Smooth muscle cell of the brain vasculature (primary cell): ENCODE measurements around the gene SLIT1.

Source experiments
- DNase-seq: peaks from one replicate; pipeline ENCODE4 v3.0.0-alpha.2; 2012; ENCODE audit warnings: low read depth, low spot score

Gene SLIT1

DNA sequence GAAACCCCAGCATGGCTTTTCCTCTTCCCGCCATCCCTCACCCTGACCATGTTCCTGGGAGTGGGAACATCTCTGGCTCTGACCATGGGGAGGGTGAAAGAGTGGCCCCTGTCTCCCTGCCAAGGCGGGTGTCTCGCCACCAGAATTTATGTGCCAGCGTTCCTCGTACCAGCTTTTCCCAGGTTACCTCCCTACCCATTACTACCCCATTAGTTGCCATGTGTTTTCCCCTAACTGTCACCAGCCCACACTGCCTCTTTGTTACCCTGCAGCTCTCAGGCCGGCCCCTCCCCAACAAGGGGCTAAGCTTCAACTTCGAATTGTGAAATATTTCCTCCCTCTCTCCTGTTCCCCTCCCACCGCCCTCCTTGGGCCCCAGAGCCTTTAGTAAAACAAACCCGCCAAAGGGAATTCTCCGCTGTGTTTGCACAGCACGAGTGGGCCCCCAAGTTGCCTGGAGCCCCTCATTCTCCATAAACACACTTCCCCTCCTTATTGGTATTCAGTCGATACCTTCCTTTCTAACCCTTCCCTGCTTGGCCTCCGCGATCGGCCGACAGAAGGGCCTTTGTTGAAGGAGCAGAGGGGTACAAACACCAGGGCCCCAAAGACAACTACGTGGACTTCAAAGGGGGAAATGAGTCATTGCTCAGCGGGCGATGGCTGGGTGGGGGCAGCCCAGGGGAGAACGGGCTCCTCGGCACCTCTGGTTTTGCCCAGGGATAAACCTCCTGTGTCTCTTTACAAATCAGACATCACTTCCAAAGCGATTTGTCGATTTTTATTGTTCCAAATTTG is 45.5 kb downstream of the SLIT1 start:
- DNase-seq = no peak

DNA sequence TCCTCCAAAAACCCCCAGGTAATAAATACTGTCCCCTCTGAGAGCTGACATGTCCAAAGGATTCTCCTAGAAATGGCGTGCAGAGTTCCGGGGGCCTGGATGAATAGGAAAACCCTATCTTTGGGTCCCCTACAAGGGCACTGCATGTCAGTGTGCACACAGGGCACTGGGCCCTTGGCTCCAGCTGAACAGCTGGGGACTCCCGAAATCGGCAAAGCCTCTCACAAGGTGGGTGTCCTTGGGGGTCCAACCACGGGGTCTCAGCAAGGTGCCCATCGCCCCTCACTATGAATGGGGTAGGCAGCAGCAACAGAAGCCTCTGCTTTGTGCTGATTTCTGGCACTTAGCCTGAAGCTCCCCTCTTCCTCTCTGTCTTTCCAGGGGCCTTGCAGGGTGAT is 46.1 kb downstream of the SLIT1 start:
- no peak for DNase-seq

DNA sequence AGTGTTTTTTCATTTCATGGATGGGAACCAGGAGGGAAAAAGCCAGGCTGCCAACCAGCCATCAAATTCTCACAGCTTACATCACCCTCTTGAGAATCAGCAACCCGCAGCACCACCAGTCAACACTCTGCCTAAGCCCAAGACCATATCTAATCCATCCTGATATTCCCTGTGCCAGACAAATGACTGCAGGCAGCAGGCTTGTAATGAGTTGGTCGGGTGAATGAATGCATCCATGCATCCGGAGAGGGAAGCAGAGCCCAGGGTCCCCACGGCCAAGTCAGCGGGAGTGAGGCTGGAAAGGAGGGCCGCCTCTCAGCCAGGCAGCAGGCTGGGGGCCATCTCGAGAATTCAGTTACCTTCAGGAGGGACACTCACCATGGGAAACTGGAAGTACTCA is 46.9 kb downstream of the SLIT1 start:
- DNase-seq = no peak

DNA sequence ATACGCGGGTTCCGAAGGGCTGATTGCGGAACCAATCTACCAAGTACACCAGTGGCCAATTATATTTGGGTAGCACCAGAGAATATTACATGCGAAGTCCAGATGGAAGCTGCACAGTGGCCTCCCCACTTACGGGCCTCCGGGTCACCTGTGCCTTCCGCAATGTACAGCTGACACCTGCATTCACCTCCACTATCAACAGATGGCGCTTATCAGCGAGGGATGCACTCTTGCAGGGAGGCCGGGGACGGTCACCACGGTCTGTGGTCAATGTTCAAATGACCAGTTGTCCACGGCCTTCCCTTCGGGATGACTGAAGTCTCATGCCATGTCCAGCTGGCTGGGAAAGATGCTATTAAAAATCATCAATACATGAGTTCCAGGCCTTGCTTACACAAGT is 47.6 kb downstream of the SLIT1 start:
- no peak for DNase-seq

DNA sequence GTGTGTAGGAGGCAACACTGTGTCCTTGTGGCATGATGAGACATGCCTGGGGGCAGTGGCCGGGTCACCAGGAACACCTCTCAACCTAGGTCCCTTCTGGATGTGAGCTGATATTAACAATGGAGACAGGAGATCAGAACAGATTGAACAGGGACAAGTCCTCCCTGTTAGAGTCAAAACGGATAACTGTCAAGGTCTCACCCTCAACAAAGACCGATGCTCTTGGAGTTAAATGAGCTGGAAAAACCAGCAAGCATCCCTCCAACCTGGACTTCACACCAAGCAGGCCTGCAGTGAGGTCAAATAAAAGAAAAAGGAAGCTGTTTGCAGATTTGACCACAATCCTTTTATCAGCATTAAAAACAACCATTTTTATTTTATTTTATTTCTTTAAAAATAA is 49.0 kb downstream of the SLIT1 start:
- DNase-seq = no peak

DNA sequence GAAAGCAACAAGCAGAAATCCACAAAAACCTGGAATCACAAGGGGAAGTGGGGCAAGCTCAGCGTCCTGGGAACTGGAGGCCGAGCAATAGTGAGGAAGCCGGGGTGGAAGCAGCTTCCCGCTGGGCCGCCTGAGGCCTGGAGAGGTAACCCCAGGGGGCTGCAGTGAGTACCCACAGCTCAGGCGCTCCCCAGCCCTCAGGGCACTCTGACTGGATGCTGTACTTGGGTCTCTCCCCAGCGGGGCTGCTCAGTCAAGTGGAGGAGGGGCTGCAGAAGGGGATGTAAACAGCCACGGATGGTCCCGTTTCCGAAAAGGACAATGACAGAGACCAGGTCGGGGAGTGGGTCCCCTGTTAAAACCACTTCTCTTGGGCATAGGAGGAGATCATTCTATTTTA is 50.3 kb downstream of the SLIT1 start:
- DNase-seq = no peak

DNA sequence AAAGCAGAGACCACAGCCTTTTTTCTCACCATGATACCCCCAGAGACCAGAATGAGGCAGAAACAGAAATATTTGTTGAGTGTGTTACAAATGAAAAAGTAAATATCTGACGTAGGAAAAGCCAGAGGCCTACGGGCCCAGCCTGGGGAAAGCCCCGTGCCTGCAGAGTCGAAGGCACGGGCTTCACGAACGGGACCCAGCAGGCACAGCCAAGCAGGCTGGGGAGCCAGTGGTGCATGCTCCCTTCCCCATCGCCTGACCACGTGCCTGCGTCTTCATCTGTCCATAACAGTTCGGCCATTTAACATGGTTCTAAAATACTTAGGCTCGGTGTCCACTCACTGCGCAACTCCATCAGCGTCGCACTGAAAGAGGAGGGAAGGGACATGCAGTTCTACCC is 50.8 kb downstream of the SLIT1 start:
- DNase-seq = no peak

DNA sequence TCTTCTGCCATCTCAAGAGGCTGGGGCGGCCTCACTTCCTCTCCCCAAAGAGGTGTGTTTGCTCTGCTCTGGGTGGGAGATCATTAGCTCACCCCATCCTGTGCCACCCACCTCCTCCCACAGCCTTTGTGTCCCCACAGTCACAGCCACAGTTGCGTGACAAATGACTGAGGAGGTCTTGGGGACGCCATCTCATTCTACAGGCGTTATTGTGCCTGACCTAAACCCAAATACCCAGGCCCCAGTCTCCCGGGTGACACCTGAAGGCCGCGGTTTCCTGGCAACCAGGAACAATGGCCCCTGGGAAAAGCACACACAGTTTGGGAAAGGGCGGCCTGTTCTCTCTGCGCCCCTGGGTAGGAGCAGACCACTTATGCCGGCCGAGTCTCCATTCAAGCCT is 51.6 kb downstream of the SLIT1 start:
- no peak for DNase-seq

DNA sequence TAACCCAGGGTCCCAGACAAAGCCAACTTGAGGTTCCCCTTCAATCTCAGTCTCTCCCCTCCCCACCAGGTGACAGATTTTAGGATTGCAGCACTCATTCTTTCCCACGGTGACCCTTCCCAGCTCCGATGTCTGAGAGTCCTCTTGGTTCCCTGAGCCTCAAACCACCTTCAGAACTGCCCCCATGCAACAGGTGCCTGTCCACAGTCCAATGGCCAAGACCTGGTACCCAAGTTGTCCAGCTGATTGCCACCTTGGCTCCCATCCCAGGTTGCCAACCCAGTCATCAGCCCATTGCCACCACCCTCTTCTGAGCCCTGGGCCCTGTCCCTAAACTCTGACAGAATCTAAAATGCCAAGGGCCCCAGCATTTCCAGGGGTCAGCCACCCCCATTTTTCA is 53.5 kb downstream of the SLIT1 start:
- no peak for DNase-seq

DNA sequence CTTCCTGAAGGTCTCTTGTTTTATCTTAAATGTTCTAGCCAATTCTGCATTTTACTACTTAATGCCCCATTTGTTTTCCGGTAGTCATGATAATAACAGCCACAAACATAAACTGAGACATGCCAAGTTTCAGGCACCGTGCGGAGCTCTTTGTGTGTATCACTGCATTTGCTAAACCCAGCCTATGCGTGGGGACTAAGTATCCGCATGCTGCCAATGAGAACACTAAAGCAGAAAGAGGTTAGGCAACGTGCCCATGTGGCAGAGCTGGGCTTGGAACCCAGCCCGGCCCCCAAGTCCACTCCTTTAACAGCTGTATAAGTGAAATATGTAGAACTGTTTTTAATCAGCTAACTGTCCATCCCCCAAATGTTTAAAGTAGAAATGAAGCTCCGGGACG is 54.1 kb downstream of the SLIT1 start:
- no peak for DNase-seq

DNA sequence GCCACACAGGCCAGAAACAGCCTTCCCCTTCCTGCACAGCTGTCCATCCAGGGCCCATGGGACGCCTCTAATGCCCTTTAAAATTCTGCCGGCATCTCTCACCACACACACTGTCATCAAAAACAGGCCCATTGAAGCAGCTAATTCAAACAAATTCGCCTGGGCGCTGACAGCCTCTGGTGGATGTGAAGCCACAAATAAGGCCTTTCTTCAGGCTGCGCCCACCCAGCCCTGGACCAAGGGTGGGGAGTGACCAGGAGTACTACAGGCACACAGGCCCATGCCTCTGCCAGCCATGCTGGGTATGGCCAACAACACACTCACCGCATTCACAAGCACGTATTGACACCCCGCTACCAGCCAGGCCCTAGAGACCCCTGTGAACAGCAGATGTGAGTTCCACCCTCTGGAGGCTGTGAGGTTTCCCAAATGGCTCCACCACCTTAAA is 54.6 kb downstream of the SLIT1 start:
- no peak for DNase-seq

DNA sequence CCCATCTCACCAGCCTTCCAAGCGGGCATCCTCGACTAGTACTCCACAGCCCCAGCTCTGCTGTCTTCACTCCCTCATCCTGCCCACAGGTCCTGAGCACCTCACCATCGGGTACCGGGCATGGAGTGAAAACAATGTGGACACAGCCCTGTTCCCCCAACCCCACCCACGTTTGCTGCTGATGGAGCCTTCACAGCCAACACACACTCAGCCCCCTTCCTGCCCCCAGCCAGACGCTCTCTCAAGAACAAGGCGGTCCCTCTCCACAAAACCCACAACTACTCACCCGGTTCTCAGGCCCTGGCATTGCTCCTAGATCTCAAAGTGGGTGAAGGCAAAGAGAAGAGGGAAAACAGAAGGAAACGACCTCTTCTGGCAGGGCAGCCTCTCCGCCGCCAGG is 56.1 kb downstream of the SLIT1 start:
- DNase-seq = no peak

DNA sequence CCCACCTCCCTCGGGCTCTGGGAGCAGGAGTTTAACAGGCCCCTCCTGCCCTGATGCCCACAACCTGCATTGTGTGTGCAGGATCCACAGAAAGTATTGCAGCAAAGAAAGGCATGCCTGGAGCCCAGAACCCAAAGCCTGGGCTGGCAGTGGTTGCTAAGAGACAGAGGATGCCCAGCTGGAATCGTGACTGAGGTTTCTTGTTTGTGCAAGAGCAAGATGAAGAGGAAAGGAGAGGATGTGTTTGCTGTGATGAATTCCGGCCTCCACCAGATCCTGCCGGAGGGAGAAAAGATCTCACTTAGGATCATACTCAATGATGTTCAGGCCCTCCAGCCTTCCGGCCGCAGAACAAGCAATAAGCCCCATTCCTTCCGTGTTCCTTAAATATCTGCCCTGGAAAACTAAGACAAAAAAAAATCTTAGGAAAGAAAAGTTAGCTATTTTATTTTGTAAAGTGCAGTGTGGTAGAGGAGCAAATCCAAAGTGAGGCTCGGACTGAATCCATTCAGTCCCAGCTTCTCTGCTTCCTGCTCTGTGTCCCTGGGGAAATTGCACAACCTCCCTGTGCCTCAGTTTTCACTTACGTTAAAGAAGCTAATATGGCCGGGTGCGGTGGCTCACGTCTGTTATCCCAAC is 57.1 kb downstream of the SLIT1 start:
- no peak for DNase-seq

DNA sequence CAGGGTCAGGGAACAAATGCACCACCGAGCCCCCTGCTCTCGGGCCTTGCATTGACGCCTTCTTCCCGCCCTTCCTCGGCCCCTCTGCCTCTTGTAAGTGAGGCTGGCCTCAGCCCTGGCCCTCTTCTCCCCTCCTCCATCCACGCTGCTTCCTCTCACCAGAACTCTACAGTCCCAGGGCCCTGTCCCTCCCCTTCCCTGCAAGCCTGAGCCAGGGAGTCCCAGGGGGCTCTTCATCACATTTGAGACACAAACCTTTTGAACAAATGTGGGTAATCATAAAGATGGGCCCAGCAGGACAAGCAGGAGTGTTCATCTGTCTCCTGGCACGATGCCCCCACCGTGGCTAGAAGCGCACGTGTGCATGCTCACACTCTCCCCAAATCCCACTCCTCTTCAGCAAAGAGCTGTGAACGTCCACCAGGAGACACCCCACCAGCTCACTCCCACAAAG is 57.7 kb downstream of the SLIT1 start:
- DNase-seq = no peak

DNA sequence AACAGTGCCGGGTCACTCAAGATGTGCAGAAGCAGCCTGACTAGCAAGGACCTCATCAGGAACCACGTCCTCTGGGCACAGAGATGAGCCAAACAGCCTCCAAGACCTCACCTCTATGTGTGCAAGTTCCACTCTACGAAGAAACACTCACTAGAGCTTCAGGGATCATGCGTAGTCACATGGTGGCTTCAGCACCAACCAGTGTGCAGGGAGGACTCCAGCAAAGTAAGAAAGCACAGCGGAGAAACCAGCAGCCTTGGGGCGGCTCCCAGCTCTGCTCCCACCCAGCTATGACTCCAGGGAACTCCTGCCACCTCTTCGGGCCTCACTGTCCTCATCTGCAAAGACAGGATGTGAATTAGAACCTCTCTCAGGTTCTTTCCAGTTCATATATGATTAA is 58.2 kb downstream of the SLIT1 start:
- DNase-seq = no peak

DNA sequence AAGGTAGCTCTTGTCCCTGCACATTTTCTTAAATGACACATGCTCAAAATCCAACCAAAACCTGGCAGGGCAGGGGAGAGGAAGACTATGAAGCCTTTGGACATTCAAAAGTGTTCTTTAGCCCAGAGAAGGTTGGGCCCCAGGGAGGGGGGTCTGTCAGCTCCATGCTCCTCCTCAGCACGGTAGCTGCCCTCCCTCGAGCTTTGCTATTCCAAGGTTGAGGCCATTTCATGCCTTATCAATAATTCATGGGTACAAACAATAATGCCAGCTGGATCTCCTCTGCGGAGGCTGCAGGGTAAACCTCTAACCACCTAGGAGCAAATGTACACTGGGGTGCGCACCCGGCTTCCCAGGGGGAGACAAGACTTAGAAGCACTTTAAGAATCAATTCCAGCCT is 61.5 kb downstream of the SLIT1 start:
- DNase-seq = no peak

DNA sequence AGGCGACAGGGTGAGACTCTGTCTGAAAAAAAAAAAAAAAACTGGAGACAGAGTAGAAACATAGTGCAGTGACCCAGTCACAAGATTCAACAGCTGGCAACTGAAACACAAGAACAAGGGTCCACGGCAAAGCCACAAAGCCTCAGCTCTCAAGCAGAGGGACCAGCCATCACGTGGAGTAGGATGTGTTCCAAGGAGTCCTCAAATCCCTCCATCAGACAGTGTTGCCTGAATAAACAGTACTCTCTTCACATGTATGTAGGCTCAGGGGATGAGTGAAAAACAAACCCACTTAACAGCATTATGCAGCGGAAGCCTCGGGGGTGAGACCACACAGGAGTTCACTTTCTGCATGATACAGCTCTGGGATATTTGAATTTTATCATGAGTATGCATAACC is 62.0 kb downstream of the SLIT1 start:
- no peak for DNase-seq

DNA sequence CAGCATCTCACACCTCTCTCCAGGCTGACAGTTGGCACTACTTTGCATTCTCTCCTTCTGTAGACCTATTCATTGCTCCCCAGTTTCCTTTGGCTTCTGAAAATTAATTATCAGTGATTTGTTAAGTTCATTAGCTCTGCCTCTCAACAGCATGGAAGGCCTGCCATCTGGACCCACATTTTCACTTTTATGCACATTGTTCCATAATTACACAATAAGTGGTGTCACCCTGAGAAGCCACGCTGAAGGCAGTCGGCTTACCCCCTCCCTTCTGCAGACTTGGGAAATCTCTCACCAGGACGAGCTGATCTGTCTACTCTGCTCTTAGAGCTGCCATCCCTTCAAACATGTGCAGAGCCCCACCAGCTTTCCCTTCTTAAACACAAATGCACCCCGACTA is 64.7 kb downstream of the SLIT1 start:
- no peak for DNase-seq

DNA sequence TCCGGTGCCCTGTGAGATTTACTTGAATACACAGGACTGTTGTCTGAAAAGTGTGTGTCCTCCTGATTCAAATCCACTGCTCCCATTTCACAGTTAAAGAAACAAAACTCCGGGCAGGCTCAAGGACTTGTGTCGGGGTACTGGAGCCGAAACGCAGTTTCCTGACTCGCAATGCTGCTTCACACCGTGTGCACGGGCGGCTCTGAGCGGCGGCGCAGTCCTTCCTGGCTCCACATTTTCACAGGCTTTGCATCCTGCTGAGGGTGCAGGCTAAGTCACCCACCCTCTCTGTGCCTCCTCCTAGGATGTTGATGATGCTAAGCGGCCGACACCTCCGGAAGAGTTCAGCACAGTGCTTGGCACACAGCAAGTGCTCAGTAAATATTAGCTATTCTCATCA is 65.4 kb downstream of the SLIT1 start:
- no peak for DNase-seq

DNA sequence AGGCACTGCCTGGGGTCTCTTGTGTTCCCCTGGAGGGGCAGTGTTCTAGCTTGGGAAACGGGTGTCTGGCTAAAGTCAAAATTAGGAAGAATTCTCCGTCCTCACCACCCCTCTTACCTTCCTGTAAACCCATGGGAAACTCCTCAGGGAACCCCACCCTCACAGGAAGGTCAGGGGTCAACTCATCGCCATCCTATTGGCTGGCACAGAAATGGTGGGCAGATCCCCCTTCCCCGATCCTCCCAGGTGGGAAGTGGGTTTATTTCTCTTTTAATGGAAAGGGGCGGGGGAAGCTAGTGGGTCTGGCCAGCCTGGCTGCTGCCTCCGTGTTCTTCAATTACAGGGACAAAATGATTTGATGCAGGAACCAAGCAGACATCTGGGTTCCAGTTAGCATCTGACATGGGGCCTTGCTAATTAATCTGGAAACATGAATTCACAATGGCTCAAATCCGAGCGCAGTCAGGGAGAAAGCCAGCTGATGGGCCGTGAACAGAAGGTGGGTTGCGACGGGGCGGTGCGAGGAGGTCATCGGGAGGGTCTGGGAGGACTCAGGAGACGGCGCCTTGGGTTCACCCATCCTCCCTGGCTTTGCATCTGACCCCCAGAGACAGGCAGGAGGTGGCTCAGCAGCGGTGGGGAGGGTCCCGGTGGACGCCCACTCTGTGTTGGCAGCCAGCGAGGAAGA is 66.6 kb downstream of the SLIT1 start:
- no peak for DNase-seq

DNA sequence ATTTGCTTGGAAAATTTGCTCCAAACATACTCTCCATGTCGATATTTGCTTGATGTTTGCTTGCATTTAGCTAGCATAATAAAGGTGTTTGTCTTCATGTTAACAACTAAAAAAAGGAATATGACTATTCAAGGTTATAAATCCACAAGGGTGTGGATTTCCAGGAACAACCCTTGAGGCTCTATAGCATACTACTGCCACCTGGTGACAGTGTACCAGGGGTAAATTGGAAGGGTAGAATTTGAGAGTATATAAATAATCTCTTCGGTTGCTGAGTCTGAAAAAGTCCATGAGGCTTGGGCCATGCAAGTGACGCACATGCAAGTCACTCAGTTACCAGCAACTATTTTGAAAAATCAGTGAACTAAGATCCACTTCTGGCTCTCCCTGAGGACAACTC is 68.4 kb downstream of the SLIT1 start:
- no peak for DNase-seq

DNA sequence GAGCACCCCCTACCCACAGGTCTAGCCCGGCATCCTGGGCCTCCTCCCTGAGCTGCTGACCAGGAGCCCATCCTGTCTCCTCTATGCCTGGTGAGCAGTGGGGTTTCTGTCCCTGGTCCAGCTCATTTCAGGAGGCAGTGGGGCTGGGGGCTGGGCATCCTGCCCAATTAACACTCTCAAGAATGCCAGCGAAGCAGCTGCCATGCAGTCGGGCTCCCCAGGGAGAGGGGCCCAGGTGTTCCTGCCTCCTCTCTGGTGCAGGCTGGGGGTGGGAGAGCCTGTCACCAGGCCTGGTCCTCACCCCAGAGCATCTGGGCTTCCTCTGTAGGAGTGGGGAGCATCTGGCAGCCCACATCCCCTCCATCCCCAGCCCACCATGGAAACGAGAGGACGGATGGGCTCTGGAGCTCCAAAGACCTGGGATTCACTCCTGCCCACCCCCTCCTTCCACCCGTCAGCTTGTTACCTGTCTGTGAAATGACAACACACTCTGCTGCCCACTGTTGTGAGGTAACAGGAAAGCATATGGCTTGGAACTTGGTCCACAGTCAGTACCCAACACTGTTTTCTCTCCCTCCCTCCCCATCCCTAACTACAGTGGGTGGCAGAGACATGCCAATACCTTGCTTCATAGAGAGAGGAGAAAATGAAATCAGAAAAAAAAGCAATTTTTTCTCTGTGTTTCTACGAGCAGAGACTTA is 69.1 kb downstream of the SLIT1 start:
- no peak for DNase-seq
